ENCODE measurements around the gene ATF2. TPM values are rescaled to one million over a fixed set of nuclear protein-coding genes. Genes with fewer than 3 reads are reported as not detected.
A peak's percentile ranks its signal among the peaks of the same experiment; 100 is the strongest.

Gene ATF2
- total and polyA plus RNA-seq, 9 of the 15 experiments (the other 6 are each of a cell fraction or from before 2014, with no cell fraction given), result 24.2 to 111 (median 45.9) TPM

DNA sequence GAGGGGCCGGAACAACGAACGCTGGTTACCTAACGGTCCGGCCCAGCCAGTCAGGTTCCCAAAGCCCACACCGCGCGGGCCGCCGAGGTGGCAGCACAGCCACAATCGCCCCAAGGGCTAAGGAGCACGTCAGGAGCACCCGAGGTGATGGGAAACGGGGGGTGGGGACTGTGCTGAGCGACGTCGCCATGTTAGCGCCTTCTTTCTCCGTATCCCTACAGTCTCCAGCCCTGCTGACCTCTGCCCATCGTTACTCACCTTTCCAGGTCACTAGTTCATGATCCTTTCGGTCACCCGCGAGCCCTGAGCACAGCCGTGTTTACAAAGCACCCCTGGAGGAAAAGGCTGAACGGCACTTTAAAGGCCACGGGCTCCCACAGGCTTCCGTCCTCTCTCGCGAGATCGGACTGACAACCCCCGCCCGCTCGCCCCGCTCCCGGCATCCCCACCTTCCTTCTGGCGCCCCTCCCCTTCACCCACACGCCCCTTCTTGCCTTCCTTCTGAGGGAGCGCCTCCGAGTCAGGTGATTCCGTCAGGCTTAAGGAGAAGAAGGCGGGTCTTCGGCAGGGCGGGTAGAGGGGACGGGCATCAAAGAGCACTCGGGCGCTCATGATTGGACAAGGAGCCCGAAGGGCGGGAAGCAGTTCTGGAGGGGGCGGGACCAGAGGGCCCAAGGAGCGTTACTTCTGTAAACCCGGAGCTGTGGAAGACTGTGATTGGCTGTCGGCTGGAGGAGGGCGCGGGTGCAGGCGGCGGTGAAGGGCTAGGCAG is at the start of gene ATF2 (continued):
- TF ChIP-seq, protein P1, sequence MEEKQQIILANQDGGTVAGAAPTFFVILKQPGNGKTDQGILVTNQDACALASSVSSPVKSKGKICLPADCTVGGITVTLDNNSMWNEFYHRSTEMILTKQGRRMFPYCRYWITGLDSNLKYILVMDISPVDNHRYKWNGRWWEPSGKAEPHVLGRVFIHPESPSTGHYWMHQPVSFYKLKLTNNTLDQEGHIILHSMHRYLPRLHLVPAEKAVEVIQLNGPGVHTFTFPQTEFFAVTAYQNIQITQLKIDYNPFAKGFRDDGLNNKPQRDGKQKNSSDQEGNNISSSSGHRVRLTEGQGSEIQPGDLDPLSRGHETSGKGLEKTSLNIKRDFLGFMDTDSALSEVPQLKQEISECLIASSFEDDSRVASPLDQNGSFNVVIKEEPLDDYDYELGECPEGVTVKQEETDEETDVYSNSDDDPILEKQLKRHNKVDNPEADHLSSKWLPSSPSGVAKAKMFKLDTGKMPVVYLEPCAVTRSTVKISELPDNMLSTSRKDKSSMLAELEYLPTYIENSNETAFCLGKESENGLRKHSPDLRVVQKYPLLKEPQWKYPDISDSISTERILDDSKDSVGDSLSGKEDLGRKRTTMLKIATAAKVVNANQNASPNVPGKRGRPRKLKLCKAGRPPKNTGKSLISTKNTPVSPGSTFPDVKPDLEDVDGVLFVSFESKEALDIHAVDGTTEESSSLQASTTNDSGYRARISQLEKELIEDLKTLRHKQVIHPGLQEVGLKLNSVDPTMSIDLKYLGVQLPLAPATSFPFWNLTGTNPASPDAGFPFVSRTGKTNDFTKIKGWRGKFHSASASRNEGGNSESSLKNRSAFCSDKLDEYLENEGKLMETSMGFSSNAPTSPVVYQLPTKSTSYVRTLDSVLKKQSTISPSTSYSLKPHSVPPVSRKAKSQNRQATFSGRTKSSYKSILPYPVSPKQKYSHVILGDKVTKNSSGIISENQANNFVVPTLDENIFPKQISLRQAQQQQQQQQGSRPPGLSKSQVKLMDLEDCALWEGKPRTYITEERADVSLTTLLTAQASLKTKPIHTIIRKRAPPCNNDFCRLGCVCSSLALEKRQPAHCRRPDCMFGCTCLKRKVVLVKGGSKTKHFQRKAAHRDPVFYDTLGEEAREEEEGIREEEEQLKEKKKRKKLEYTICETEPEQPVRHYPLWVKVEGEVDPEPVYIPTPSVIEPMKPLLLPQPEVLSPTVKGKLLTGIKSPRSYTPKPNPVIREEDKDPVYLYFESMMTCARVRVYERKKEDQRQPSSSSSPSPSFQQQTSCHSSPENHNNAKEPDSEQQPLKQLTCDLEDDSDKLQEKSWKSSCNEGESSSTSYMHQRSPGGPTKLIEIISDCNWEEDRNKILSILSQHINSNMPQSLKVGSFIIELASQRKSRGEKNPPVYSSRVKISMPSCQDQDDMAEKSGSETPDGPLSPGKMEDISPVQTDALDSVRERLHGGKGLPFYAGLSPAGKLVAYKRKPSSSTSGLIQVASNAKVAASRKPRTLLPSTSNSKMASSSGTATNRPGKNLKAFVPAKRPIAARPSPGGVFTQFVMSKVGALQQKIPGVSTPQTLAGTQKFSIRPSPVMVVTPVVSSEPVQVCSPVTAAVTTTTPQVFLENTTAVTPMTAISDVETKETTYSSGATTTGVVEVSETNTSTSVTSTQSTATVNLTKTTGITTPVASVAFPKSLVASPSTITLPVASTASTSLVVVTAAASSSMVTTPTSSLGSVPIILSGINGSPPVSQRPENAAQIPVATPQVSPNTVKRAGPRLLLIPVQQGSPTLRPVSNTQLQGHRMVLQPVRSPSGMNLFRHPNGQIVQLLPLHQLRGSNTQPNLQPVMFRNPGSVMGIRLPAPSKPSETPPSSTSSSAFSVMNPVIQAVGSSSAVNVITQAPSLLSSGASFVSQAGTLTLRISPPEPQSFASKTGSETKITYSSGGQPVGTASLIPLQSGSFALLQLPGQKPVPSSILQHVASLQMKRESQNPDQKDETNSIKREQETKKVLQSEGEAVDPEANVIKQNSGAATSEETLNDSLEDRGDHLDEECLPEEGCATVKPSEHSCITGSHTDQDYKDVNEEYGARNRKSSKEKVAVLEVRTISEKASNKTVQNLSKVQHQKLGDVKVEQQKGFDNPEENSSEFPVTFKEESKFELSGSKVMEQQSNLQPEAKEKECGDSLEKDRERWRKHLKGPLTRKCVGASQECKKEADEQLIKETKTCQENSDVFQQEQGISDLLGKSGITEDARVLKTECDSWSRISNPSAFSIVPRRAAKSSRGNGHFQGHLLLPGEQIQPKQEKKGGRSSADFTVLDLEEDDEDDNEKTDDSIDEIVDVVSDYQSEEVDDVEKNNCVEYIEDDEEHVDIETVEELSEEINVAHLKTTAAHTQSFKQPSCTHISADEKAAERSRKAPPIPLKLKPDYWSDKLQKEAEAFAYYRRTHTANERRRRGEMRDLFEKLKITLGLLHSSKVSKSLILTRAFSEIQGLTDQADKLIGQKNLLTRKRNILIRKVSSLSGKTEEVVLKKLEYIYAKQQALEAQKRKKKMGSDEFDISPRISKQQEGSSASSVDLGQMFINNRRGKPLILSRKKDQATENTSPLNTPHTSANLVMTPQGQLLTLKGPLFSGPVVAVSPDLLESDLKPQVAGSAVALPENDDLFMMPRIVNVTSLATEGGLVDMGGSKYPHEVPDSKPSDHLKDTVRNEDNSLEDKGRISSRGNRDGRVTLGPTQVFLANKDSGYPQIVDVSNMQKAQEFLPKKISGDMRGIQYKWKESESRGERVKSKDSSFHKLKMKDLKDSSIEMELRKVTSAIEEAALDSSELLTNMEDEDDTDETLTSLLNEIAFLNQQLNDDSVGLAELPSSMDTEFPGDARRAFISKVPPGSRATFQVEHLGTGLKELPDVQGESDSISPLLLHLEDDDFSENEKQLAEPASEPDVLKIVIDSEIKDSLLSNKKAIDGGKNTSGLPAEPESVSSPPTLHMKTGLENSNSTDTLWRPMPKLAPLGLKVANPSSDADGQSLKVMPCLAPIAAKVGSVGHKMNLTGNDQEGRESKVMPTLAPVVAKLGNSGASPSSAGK (IDR thresholded peaks at IDR 0.05), result no peak
- TF ChIP-seq OTX1 (CRISPR knock-in tag; IDR thresholded peaks at IDR 0.05) (no peak), YY1 (IDR thresholded peaks at IDR 0.05; ENCODE audit: borderline replicate concordance in 1 of 3, control insufficient read depth in 1 of 3, extremely low read depth in 1 of 3, insufficient read depth in 3 of 3, insufficient read length in 1 of 3, insufficient replicate concordance in 2 of 3, low read depth in 1 of 3, low read length in 2 of 3) (peak; percentile 50 to 84 (median 74)), UBTF (IDR thresholded peaks at IDR 0.05; ENCODE audit: borderline replicate concordance in 1 of 2, low read depth in 2 of 2, low read length in 2 of 2) (0 out of 4 replicates have a peak, but pooled peaks of 1 of the 2 experiments have one; percentile 20), TARDBP (IDR thresholded peaks at IDR 0.05) (no peak), ID3 (CRISPR knock-in tag; IDR thresholded peaks at IDR 0.05) (no peak), ID3 (tag; IDR thresholded peaks at IDR 0.05) (peak; percentile 94), KLF10 (CRISPR knock-in tag; IDR thresholded peaks at IDR 0.05) (no peak), POLR2H (tag; IDR thresholded peaks at IDR 0.05; ENCODE audit: low read depth) (peak; percentile 95), ZBTB7A (IDR thresholded peaks at IDR 0.05; ENCODE audit: borderline replicate concordance, control insufficient read depth, low read depth, low read length) (peak; percentile 88)
